Measurements from ENCODE around the gene PDCD10.

The PDCD10 gene

GRCh38 chr3:167671878-167672427 lies 62.7 kb downstream of the PDCD10 start:
- DNase-seq, result no peak

- DNase-seq, result no peak
These were observed 65.0 kb downstream of the PDCD10 start for GRCh38 chr3:167669699-167670098.

DNA sequence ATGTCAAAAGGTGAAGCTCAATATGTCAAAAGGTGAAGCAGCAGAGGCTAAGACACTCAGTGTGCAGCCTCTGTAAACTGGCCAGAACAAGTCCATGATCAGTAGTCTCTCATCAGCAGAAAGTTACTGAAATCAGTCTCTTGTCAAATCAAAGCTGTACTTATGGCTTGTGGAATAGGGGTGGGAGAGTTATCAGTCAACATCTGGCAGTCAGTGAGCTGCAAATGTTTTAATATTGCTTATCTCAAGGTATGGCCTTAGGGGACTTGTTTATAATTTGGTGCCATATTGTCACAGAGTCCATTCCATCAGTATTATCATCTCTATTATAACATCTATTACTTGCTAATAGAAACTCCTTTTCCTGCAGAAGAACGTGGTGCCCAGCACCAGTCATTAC lies 66.0 kb downstream of the PDCD10 start:
- DNase-seq, result no peak

DNA sequence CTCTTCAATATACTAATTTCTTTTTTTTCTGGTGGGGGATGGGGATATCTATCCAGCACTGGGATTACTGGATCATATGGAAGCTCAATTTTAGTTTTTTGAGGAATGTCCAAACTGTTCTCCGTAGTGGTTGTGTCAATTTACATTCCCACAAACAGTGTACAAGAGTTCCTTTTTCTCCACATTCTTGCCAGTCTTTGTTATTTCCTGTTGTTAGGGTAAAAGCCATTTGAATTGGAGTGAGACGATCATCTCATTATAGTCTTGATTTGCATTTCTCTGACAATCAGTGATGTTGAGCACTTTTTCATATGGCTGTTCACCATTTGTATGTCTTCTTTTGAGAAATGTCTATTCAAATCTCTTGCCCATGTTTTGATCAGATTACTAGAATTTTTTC lies 68.1 kb downstream of the PDCD10 start:
- DNase-seq, result no peak

GRCh38 chr3:167662919-167663400 lies 71.7 kb downstream of the PDCD10 start:
- DNase-seq, result peak; percentile 46

DNA sequence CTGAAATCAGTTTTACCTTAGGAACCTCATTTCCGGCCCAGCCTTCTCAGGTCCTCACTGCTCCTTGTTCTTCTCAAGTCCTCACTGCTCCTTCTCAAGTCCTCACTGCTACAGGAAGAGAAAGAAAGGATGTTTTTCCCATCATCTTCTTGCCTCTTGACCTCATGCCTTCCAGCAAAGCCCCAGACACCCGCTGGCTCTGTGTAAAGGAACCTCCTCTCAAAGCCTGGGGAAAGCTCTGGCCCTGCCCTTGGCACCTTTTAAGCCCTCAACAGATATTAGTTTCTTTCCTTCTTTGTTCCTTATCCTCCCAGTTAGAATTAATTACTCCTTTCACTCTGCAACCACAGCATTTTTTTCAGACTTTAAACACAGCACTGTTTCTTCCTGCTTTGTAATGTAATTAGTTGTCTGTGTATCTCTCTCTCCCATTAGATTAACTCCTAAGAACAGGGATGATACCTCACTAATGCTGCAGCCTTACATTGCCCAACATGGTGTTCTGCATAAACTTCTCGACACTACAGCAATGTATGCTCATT lies 76.9 kb downstream of the PDCD10 start:
- DNase-seq, result no peak

DNA sequence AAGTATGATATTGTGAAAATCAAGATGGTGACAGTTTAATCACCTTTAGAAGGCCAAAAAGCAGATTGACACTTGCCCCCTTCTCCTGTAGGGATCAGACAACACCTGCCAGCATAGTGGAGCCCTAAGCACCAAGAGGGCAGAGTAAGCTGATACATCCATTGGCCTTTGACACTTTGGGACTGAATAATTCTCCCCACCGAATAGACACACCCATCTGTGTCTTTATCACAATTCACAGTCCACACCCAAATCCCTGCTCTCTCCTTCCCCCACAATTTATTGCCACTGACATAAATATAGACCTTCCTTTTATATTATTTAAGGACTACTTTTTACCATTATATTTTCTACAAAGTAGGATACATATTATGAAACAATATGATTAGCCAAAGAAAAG lies 77.9 kb downstream of the PDCD10 start:
- DNase-seq, result no peak

DNA sequence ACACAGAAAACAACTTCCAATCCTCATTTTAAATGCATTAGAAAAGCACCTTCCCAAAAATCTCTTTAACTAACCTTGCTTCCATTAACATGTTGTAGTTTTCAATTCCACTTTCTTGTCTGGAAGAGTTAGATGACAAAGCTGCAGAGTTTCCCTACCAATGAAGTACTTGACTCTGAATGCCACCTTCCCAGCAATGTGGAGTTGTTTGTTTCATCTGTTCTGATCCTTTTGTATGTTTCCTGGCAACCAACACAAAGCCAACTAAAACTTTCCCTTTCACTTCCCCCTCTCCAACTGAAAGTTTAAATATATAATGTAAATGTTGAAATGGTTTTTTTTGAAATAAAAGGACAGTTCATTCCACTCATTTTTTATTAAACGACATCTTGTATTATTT lies 80.9 kb downstream of the PDCD10 start, which contains the start of gene WDR49:
Gene WDR49, minus strand, starts transcription at position 183 of the 400 bp plus-strand sequence. CDS start 517 bp downstream, outside the sequence.
- peak; percentile 93 for DNase-seq

- DNase-seq, result peak; percentile 33
These were observed 81.5 kb downstream of the PDCD10 start for GRCh38 chr3:167653155-167653554.

DNA sequence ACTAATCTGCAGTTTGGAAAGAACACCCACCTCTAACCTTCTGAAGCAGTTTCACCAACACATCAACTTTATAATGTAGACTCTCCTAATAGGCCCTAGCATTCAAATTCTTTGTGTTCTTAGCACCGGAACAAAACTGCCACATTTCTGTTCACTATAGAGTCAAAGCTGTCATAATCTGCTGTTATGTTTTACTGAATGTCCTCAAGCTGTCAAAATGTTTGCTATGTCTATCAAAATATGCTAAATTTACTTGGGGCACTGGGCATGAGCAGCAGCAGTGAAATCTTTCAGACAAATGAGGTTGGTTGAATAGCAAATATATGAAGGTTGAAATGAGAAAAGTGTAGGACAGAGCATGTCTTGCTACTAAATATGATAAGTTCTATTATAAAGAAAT lies 82.9 kb downstream of the PDCD10 start:
- no peak for DNase-seq

- DNase-seq, result peak; percentile 5
These were observed 84.2 kb downstream of the PDCD10 start for GRCh38 chr3:167650459-167650858.

DNA sequence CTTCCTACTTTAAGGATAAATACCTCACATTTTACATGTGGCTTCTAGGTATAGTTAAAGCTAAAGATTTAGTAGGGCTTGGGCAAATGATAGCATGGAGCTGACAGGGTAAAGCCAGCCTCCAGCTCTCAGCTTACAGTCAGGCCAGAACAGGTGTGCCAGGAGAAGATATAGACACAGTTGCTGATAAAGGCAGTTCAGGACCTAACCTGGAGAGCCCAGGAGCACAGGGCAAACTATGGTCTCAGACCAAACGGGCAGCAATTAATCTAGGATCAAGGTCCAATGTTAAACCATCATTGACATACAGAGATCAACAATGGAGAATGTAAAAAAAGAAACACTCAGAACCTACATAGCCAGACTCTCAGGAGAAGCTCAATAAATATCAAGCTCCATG lies 84.9 kb downstream of the PDCD10 start:
- no peak for DNase-seq

- DNase-seq, result no peak
These were observed 90.1 kb downstream of the PDCD10 start for GRCh38 chr3:167644611-167645010.
